Gastrocnemius medialis (tissue), 4 donors: ENCODE measurements around the gene OXCT2.

Source experiments
- CTCF ChIP-seq, 5 experiments: fragments of 450-650 bp in 3 of 5; fragments of 200-600 bp in 2 of 5; sonication (generic) in 2 of 5; IDR thresholded peaks in 4 of 5; conservative IDR thresholded peaks in 1 of 5; 1 replicate in 4 of 5; 2 replicates in 1 of 5; pipeline ENCODE4 v1.5.1; 2016 to 2019; ENCODE audit warnings: antibody characterized with exemption in 5 of 5, mild to moderate bottlenecking in 3 of 5, moderate library complexity in 3 of 5
- POLR2A ChIP-seq, 2 donors: fragments of 450-650 bp; IDR thresholded peaks; one replicate each; pipeline ENCODE4 v1.6.1; 2017; ENCODE audit warnings: antibody characterized with exemption in 2 of 2, mild to moderate bottlenecking in 2 of 2, moderate library complexity in 2 of 2

DNA sequence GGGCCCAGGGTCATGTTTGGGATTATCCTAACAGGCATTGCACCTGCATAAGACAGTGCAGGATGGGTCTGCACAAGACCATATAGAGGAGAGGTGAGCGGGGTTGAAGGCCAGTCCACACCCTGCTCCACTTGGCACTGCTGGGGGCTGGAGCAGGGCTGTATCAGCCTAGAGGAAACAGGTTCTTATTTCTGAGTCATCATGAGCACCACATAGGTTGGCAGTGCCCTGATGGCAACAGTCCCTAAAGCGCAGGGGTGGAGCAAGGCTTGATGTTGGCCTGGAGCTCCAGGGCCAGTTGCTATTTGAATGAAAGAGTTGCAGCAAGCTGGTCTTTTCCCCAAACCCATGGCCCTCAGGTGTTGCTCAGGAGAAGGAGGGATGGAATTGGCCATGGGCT, 47.3 kb upstream of the OXCT2 start:
- TF ChIP-seq CTCF (IDR thresholded peaks at IDR 0.05 in 4 of 5, conservative IDR thresholded peaks at IDR 0.05 in 1 of 5) (no peak), POLR2A (IDR thresholded peaks at IDR 0.05) (no peak)
